Ammon's horn (tissue), 1 donor: ENCODE data around the gene KIF17.
A peak's percentile ranks its signal among the peaks of the same experiment; 100 is the strongest.

Experiments used
- DNase-seq: peaks from one replicate; pipeline ENCODE4 v3.0.0-alpha.2; 2016; ENCODE audit warnings: low spot score

The KIF17 gene

DNA sequence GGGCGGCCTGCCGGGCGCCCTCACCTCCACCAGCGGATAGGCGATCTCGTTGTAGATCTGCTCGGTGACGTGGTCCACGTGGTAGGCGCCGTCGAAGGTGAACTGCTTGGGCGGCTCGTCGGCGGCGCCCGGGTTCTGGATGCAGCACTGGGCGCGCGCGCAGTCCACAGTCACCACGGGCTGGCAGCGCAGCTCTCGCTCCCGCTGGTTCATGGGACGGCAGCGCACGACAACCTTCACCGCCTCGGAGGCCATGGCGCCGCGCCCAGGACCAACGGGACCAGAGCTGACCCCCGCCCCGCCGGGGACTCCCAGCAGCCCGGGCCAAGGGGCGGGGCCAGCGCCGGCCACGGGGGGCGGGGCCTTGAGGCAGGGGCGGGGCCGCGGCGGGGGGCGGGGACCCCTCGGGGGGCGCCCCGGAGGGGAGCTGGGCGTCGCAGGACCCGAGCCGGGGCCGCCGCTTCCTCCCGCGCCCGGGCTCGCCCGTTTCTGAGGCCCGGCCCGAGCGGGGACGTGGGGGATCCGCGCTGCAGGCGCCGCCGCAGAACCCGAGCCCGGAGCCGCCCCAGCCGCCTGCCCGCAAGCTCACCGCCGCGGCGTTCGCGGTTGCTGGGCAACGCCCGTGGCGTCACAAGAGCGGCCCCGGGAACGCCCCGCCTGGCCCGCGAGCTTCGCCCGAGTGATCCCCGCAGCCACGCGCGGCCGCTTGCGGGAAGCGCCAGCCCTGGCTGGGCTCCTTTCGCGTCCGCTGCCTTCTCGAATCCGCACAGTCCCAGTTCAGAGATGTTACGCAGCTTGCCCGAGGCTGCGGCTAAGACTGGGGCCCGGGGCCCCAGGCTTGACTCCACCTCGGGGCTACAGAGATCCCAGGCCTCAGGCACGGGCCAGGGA is at the start of gene KIF17:
Gene KIF17 (minus strand): TSS at position 556 of the 891 bp plus-strand sequence. CDS start 301 bp downstream, at position 255.
- DNase-seq, result peak; percentile 76

DNA sequence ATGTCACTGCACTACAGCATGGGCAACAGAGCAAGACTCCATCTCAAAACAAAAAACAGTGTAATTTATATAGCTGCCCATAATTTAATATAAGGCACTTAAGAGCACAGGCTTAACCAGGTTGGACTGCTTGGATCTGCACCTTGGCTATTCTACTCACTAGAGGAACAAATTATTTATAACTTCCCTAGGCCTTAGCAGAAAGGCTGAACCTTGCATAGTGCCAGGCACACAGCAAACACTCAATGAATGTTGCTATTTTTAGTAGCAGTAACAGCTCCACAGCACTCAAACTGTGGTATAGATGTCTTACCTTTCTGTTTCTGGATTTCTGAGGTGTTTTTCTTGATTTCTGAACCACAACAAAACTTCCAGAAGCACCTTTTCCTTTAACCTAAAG is 49.5 kb upstream of the KIF17 start:
- no peak for DNase-seq

DNA sequence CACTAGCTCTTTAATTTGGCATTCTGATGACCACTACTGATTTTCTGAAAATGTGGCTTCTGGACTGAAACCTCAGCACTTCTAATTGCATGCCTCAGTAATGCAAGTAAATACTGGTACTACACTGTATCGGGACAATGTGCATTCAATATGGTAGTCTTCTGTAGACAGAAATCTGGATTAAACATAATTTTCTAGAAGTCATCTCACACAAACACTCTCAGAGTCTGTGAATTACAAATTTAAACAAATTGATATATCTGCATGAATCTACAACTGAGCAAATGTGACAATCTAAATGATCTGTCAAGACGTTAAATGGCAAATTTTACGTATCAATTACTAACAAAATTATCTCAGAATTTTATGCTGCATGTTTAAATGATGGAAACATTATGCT is 45.6 kb upstream of the KIF17 start:
- DNase-seq, result no peak

DNA sequence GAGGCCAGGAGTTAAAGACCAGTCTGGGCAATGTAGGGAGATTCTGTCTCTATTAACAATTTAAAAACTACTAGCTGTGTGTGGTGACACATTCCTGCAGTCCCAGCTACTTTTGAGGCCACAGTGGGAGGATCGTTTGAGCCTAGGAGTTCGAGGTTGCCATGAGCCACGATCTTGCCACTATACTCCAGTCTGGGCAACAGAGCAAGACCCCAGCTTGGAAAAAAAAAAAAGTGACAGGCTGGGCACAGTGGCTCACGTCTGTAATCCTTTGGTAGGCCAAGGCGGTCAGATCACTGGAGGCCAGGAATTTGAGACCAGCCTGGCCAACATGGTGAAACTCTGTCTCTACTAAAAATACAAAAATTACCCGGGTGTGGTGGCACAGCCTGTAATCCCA is 42.5 kb upstream of the KIF17 start:
- no peak for DNase-seq

DNA sequence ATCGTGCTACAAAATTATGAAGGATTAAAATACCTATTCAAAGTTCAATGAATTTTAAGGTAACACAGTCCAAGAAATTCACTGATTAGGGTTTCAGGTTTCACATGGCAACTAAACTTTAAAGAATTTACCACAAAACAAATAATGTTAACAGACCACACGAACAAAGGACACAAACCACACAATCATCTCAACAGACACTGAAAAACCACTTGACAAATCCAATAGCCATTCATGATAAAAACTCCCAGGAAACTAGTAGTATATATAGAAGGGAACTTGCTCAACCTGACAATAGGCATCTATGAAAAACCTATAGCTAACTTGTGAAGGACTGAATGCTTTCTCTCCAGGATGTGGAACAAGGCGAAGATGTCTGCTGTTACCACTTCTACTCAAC is 35.8 kb upstream of the KIF17 start:
- DNase-seq, result no peak

DNA sequence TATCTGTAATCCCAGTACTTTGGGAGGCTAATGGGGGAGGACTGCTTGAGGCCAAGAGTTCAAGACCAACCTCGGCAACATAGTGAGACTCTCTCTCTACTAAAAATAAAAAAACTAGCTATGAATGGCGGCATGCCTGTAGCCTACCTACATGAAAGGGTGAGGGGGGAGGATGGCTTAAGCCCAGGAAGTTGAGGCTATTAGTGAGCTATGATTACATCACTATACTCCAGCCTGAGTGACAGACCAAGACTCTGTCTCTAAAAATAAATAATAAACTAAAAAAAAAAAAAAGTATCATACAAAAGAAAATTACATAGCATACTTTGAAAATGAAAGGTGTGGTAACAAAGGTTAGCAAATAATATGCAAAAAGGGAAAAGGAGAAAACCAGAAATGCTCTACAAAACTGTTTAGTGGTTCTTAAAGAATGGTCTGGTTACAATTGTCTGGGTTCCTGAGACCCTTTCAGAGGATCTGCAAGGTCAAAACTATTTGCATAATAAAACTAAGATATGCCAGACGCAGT is 33.7 kb upstream of the KIF17 start:
- no peak for DNase-seq

DNA sequence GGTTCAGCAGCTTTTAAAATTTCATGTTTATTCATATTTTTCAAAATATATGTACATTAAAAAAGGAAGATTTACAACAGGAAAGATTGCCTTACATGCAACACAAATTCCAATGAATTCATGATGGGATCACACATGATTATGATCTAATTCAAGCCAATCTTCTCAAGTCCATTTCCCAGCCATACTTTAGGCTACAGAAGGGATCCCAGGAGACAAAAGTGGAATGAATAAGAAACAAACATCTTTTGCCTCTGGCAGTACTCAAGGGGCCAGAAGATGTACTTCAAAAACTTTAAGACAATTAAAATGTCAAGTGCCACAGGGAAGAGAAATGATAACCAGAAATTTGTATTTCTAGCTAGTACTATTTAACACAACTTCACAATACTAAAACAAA is 24.9 kb upstream of the KIF17 start:
- DNase-seq, result no peak

DNA sequence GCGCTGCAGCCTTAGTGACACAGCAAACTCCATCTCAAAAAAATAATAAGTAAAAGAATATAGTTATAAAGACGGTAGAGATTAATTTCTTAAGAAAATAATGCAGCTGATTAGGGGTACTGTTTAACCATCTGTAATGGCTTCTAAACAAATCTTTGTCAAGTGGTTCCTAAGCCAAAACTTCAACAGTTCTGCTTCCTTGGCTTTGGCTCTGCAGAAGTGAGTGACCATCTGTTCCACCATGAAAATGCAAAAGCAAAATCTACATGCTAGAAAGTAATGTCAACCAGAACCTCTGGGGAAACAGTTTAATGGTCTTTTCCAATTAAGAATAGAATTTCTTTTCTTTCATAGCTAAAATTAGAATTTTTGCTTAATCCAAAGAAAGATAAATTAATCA is 23.0 kb upstream of the KIF17 start:
- DNase-seq, result no peak

DNA sequence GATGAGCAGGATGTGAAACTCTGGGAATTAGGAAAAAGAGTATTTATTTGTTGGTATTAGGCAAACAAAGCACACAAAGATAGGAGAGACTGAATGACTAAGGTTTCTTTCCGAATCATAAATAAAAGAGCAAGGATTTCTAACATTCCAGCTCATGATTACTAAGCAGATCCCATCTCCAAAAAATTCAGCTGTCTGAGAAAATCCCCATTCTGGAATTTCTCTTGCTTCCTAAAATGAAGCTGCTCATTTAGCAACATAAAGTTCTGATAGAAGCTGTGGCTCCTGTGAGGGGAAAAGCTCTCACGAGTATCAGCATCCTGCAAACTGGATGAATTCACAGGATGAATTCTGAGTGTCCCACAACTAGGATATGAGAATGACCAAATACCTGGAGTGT is 21.4 kb upstream of the KIF17 start:
- DNase-seq, result no peak

DNA sequence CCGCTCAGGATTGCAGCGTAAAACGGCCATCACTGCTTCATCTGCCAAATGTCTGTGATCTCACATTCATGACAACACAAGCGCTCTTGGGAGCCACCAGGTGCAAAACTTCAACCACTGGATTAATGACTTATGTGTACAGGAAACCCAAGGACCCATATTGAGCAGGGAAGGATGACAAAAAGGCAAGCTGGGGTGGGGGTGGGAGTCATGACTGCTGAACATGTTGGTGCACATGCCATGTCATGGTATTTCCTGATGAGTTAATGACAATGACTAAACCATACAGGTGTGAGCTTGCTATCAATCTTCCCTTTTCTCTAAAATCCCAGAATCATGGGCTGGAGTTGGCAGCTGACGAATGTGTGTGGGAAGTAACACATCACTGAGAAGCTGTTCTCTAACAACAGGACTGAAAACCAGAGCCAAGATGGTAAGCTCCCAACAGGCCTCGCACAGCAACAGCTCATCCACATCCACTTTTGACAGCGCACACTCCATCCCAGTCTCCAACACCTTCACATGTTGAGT is 17.8 kb upstream of the KIF17 start:
- DNase-seq, result peak; percentile 48

DNA sequence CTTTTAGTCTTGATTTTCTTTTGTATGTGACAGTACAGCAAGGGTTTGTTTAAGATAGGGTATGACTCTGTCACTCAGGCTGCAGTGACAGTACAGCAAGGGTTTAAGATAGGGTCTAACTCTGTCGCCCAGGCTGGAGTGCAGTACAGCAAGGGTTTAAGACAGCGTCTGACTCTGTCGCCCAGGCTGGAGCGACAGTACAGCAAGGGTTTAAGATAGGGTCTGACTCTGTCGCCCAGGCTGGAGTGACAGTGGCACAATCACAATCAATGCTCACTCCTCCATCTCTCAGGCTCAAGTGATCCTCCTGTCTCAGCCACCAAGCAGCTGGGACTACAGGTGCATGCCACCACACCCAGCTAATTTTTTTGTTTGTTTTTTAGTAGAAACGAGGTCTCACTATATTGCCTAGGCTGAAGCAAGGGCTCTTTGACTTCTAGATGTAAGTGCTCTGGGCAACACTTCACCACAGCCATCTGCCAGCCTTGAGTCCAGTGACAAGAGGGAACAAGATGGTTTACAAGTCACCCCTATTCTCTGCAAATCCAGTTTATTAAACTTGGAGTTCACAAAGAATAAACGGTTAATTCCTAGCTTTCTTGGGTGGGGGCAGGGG is 15.7 kb upstream of the KIF17 start:
- no peak for DNase-seq

DNA sequence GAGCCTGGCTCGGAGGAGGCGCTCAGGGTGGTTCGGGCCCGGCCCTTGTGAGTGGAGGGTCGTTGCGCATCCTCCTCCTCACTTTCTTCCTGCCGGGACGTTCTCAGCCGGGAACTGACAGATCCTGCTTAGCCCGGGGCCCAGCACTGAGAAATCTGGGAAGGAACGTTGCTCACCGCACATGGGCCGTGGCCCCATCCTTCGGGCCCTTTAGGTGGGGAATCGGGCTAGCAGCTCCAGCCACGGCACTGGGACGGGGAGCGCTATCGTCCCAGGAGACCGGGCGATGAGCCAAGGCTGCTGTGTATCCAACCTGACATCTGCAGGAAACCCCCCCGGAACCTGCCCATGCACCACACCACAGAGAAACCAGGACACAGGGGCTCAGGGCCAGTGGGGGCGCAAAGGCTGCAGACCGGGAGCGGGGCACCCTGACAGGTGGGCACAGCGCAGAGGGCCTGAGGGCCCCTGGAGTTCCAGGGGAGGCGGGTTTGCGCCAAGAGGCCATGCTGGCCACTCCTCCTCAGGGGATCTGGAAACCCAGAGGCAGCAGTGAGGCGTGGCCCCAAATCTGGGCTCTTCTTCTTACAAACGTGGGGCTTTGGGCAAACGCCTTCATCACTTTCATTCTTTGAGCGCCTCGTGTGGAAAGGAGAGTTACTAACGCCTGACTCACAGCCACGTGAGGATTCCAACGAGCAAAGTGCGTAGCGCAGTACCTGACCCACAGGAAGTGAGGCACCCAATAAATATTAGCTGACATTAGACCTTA is 15.0 kb upstream of the KIF17 start, which contains the start of gene SH2D5:
Gene SH2D5 (minus strand): TSS at position 116 of the 772 bp plus-strand sequence. CDS start 4,659 bp downstream, outside the sequence.
- DNase-seq, result peak; percentile 80

DNA sequence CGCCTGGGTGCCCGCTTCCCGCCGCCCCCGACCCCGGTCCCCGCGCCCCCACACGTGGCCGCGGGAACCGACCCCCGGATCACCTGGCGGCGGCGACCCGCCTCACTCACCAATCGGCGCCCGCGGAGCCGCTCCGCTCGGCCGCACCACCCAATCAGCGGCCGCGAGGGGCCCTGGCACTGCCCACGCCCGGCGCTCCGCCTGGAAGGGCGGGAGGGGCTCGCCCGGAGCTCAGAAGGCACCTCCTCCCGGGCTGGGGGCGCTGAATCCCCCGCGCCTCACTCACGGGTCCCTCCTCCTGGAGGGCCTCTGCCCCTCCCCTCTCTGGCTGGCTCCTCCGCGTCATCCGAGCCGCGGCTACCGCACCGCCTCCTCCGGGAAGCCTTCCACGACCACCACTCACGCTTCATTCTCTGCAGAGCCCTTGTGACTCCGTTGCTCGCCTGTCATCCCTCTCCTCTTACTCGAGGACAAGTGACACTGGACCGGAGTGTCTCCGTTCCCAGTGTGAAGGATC is 14.3 kb upstream of the KIF17 start:
- DNase-seq, result peak; percentile 61

DNA sequence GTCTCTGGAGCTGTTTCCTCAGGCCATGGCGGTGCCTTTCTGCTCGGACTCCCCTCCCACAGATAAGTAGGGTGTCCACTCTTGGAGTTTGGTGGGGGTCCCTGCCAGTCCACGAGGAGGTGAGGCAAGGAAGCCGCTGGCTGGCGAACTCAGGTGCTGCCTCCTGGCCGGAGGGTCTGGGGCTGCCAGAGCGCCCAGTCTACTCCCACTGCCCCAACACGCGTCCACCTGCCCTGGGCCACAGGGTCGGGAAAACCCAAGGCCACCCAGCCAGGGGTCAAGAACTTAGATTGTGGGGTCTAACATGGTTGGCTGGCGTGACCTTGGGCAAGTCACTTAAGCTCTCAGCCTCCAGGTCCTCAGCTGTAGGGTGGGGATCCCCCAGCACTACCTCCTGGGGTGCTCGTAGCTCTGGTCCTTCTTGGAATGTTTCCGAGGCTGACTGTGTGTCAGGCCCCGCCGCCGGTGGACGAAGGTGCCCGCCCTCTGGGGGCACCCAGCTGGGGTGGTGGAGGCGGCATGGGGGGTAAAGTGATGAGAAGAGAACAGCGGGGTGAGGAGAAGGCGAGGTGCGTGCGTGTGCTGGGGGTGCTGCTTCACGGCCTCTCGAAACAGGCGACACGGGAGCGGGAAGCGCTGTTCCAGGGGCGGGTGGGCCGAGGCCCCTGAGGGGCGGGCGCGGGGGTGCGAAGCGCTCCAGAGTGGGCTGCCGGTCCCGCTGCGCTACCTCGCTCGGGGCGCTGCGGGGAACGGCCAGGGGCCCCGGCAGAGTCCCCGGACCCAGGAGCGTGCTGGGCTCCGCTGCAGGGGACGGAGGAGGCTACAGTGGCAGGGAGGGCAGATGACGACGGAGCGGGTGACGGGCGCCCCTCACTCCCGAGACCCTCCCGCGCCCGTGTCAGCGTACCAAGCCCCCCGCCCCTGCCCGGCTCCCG is 13.5 kb upstream of the KIF17 start:
- DNase-seq, result no peak

DNA sequence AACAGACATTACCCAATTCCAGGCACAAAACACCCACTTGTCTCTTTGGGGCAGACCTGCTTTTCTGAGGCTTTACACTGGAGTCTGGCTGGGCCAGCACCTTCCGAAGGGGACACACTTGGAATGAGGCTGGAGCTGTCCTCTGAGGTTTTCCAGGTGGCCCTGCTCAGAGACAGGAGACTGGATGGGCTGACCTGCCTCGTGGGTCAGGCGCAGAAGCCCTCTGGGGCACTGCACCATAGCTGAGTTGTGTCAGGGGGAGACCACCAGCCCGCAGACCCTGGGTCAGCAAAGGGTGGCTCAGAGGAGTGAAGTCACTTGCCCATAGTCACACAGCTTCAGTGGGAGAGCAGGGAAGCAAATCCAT is 12.9 kb upstream of the KIF17 start:
- DNase-seq, result no peak

DNA sequence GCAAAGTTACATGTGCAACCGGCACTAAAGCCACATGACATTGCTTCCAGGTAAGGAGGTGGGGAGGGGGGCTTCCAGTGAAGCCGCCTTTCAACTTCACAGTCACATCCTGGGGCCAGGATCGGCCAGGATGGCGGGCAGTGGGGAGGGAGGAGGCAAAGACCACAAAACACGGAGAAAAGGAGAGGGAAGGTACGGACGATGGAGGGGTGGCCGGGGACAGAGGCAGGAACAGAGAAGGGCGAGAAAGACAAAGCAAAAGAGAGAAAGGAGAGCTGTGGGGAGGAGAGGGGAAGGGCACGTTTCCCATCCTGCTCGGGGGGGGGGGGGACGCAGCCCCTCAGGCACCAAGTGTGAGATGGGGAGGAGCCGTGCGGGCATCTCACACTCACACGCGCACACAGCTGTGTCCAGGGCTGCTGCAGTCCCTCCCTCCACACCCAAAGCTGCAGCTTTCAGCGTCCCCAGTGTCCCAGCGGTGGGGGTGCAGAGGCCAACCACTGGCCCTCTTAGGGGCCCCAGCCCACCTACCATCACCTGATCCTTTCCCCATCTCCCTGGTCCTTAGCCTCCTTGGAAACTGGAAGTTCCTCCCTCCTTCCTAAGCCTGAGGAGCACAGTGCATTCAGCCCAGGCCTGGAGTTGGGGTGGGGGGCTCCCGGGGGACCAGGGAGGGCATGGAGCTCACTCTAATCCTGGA is 12.3 kb upstream of the KIF17 start:
- no peak for DNase-seq

DNA sequence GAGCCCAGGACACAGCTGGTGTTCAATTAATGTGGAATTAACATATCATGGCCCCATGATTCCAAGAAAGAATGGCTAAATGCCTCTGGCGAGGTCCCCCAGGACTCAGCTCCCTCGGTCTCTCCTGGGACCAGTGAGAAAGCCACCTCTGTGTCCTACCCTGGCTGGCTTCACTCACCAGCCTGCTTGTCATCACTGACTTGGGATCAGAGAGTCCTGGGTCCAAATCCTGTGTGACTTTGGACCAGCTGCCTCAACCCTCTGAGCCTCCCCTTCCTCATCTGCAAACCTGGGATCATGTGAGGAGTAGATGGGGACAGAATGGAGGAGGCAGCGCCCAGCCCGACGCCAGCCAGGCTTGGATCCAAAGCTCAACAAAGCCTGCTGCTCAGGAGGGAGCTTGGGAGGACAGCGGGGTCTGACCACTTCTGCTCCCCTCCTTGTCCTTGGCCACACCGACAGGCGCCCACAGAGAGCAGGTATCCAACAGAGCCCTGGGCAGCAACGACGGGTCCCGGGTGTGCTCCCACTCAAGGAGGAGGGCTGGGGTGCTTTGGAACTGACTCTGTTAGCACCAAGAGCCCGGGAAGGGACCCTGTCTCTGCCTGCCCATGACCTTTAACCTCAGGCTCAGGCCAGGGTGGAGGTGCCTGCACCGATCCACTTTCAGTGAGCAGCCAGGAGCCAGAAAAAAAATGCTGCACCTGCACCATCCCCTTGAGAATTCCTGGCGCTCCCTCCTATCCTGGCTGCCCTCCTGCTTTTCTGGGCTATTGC is 11.5 kb upstream of the KIF17 start:
- no peak for DNase-seq

DNA sequence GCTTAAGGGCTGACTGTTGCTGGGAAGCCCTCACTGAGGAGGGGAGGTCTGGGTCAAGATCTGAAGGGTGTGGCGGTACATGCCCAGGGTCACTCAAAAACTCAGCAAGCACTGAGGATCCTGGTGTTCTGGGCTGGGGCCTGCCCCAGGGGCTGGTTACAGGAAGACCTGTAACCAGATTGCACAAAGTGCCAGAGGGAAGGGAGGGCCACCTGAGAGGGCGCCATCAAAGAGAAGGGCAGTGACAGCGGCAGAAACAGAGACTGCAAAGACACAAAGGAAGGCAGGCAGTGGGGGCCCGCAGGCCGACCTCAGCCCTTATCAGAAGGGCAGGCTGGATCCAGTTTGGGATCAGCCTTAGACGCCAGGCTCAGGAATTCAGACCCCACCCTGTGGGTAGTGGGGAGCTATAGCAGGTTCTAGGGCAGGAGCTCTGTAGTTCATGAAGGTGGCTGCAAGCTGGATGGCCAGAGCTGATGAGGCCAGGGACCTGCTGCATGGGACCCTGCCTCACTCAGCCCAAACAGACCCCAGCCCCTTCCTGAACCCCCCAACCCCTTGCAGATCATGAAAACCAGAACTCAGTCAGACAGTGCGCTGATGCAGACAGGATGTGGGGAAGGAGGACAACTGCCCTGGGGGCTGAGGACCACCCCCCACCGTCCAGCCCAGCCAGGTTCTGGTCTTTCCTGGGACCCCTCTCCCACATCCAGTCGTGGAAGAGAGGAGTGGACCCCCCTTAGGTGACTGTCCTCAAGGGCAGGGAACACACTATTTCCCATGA is 10.8 kb upstream of the KIF17 start:
- no peak for DNase-seq
